K562 (cell line): ENCODE measurements around the gene TBC1D5. TPM values are rescaled to one million over a fixed set of nuclear protein-coding genes. Genes with fewer than 3 reads are reported as not detected.

Experiments
- ATAC-seq: fragments of 200-7000 bp; cut with Tn5 transposase; 3 replicates; pipeline ENCODE4 v1.9.1; 2020; ENCODE audit warnings: moderate library complexity
- BruUV-seq: library from RNA; stranded (reverse); fragments of 400-500 nt; replicated peaks from 2 replicates; lab custom pipeline; 2021; lab: Mats Ljungman, UMichigan
- CTCF ChIA-PET: fragments of 300-600 bp; formaldehyde crosslinking; extraction: SDS; loops from one replicate; lab custom pipeline; 2021; ENCODE audit warnings: low intra/inter-chr PET ratio; lab: Yijun Ruan, JAX
- POLR2A ChIA-PET: fragments of 300-600, 350-650 bp; sonication (Branson Sonifier 250); formaldehyde crosslinking; extraction: SDS; loops from one replicate; lab custom pipeline; 2021; ENCODE audit warnings: antibody characterized with exemption, inconsistent platforms; lab: Yijun Ruan, JAX
- DNase-seq, 4 experiments: peaks; one replicate each; pipeline versions ENCODE4 v3.0.0 to v3.0.0-alpha.2; 2011 to 2018; ENCODE audit warnings: low spot score in 3 of 4, mixed read lengths in 3 of 4; ENCODE audit errors: extremely low read depth in 1 of 4
- FAIRE-seq: peaks from 2 replicates; lab custom pipeline; 2011; peaks lifted over from hg19 to GRCh38; lab: Jason Lieb, UNC
- H2AFZ ChIP-seq: 2 replicates; pipeline ENCODE4 v1.6.0; 2011; ENCODE audit warnings: low read depth, low read length, control low read depth, inconsistent platforms
- H3K27ac ChIP-seq: fragments of 200-600 bp; 3 replicates; pipeline ENCODE4 v1.8.0; 2011; ENCODE audit warnings: low read depth, mild to moderate bottlenecking, control low read depth, inconsistent platforms, low read length, moderate library complexity, mixed read lengths; ENCODE audit errors: extremely low read depth
- H3K27me3 ChIP-seq, 2 experiments: fragments of 300-600 bp in 1 of 2; 2 replicates in 1 of 2; 3 replicates in 1 of 2; pipeline versions ENCODE4 v1.6.0 to v1.8.0; 2011; ENCODE audit warnings: inconsistent platforms in 2 of 2, low read length in 2 of 2, mild to moderate bottlenecking in 1 of 2, mixed read lengths in 1 of 2, moderate library complexity in 1 of 2; ENCODE audit not compliant: control insufficient read depth in 2 of 2, insufficient read depth in 2 of 2
- H3K36me3 ChIP-seq: fragments of 300-600 bp; 3 replicates; pipeline ENCODE4 v1.8.0; 2011; ENCODE audit warnings: mild to moderate bottlenecking, low read length, inconsistent platforms; ENCODE audit not compliant: control insufficient read depth, insufficient read depth
- H3K4me1 ChIP-seq, 2 experiments: fragments of 200-600 bp in 1 of 2; replicated peaks in 1 of 2; 2 replicates in 1 of 2; 3 replicates in 1 of 2; pipeline versions ENCODE4 v1.5.1 to v1.8.0; 2011; ENCODE audit warnings: inconsistent platforms in 2 of 2, low read length in 2 of 2, mild to moderate bottlenecking in 1 of 2, mixed read lengths in 1 of 2, moderate library complexity in 1 of 2; ENCODE audit not compliant: control insufficient read depth in 2 of 2, insufficient read depth in 2 of 2
- H3K4me2 ChIP-seq: 2 replicates; pipeline ENCODE4 v1.6.1; 2011; ENCODE audit warnings: low read length, control low read depth, inconsistent platforms, mixed read lengths; ENCODE audit not compliant: insufficient read depth
- H3K4me3 ChIP-seq: fragments of 200-600 bp; sonication (generic), shearing (Covaris generic); 2 replicates; pipeline ENCODE4 v1.5.1; 2016; ENCODE audit warnings: control low read depth, inconsistent platforms
- H3K79me2 ChIP-seq: fragments of 200-600 bp; 3 replicates; pipeline ENCODE4 v1.8.0; 2011; ENCODE audit warnings: low read length, inconsistent platforms; ENCODE audit not compliant: control insufficient read depth, insufficient read depth
- H3K9ac ChIP-seq, 2 experiments: 2 replicates each; pipeline versions ENCODE4 v1.6.0 to v1.6.1; 2011; ENCODE audit warnings: low read depth in 2 of 2, low read length in 2 of 2, control low read depth in 1 of 2, inconsistent platforms in 1 of 2, mild to moderate bottlenecking in 1 of 2, mixed read lengths in 1 of 2; ENCODE audit not compliant: insufficient read depth in 1 of 2
- H3K9me1 ChIP-seq: one replicate; pipeline ENCODE4 v1.6.0; 2011; ENCODE audit warnings: inconsistent platforms, mild to moderate bottlenecking, low read length, moderate library complexity; ENCODE audit not compliant: control insufficient read depth, insufficient read depth
- H3K9me3 ChIP-seq: replicated peaks from 2 replicates; pipeline ENCODE4 v1.5.1; 2011; ENCODE audit warnings: low read depth, low read length, inconsistent platforms; ENCODE audit not compliant: control insufficient read depth, insufficient read depth
- H4K20me1 ChIP-seq: replicated peaks from 2 replicates; pipeline ENCODE4 v1.6.1; 2011; ENCODE audit warnings: low read length, inconsistent platforms, mixed read lengths; ENCODE audit not compliant: control insufficient read depth, insufficient read depth
- CAMTA2 ChIP-seq: fragments of 250-450 bp; sonication (Bioruptor Pico); conservative IDR thresholded peaks from 2 replicates; pipeline ENCODE4 v1.5.1; 2022
- DACH1 ChIP-seq: fragments of 450-650 bp; IDR thresholded peaks from 2 replicates; pipeline ENCODE4 v1.6.1; 2018; ENCODE audit not compliant: partially characterized antibody
- FUS ChIP-seq: fragments of 200-400 bp; formaldehyde crosslinking; optimal IDR thresholded peaks from 2 replicates; pipeline ENCODE3; 2017; ENCODE audit warnings: low read depth, low read length
- KDM5B ChIP-seq: fragments of 200-600 bp; sonication (generic); IDR thresholded peaks from 2 replicates; pipeline ENCODE4 v1.6.1; 2012; ENCODE audit warnings: low read depth, mild to moderate bottlenecking, moderate library complexity, low read length, control low read depth, inconsistent platforms; ENCODE audit not compliant: insufficient replicate concordance
- KLF10 ChIP-seq: fragments of 250-450 bp; sonication (Bioruptor Pico); IDR thresholded peaks from 2 replicates; pipeline ENCODE4 v1.6.1; 2021; ENCODE audit warnings: matching md5 sums
- OTX1 ChIP-seq: fragments of 450-650 bp; formaldehyde crosslinking; IDR thresholded peaks from 2 replicates; pipeline ENCODE4 v1.4.0; 2022; ENCODE audit warnings: mild to moderate bottlenecking
- PHF21A ChIP-seq: fragments of 450-650 bp; IDR thresholded peaks from 2 replicates; pipeline ENCODE4 v1.6.1; 2017; ENCODE audit warnings: low read depth, borderline replicate concordance
- SMC3 ChIP-seq: conservative IDR thresholded peaks from 2 replicates; pipeline ENCODE4 v1.6.1; 2011; ENCODE audit warnings: low read depth, low read length, improper control_type of control experiment; ENCODE audit not compliant: insufficient read depth
- VEZF1 ChIP-seq: fragments of 200-800 bp; sonication (Bioruptor generic); IDR thresholded peaks from 2 replicates; pipeline ENCODE4 v1.6.1; 2017; ENCODE audit warnings: missing genetic modification characterization, missing compliant biosample characterization
- XRCC3 ChIP-seq: fragments of 450-650 bp; IDR thresholded peaks from 2 replicates; pipeline ENCODE4 v1.6.1; 2017; ENCODE audit warnings: mild to moderate bottlenecking, moderate library complexity
- YBX1 ChIP-seq: fragments of 450-650 bp; IDR thresholded peaks from 2 replicates; pipeline ENCODE4 v1.7.1; 2016; ENCODE audit warnings: mild to moderate bottlenecking
- ZNF12 ChIP-seq: sonication (generic); formaldehyde crosslinking; IDR thresholded peaks from 2 replicates; pipeline ENCODE4 v1.4.0; 2020; ENCODE audit warnings: mild to moderate bottlenecking, missing genetic modification reagents
- ZNF431 ChIP-seq: sonication (generic); formaldehyde crosslinking; IDR thresholded peaks from 2 replicates; pipeline ENCODE4 v1.8.0; 2022; ENCODE audit warnings: mild to moderate bottlenecking, missing genetic modification reagents
- ZNF518B ChIP-seq: fragments of 250-450 bp; sonication (Bioruptor Pico); IDR thresholded peaks from 2 replicates; pipeline ENCODE4 v1.5.0; 2021; ENCODE audit warnings: mild to moderate bottlenecking, moderate library complexity
- WGBS: fragments of 100-300 bp; shearing (Covaris generic); methylation state at CpG from one replicate; pipeline ENCODE4 v1.1.6; 2016; ENCODE audit warnings: low coverage, mixed read lengths; ENCODE audit not compliant: insufficient coverage; ENCODE audit errors: missing lambda C conversion rate; 5-methylcytosine and 5-hydroxymethylcytosine counted together
- in situ Hi-C: fragments of 300-500 bp; cut with MboI; formaldehyde crosslinking; loops from 4 replicates; pipeline ENCODE4 v1.15.0; 2018; ENCODE audit warnings: inconsistent platforms, mixed read lengths
- intact Hi-C: fragments of 100-400 bp; cut with micrococcal nuclease; formaldehyde crosslinking; loops from 2 replicates; pipeline ENCODE4 v1.14.2; 2022
- polyA plus RNA-seq, 8 experiments: library from polyadenylated mRNA; depleted of rRNA in 4 of 8; stranded (reverse) in 5 of 8; unstranded in 3 of 8; fragments of >200 nt; fragmentation: Nextera tagmentation in 2 of 8; fragmentation: Illumina TruSeq in 1 of 8; extraction: Ambion mirVana in 2 of 8; extraction: Trizol in 1 of 8; gene quantifications; 2 replicates each; pipeline versions ENCODE4 v1.2.1 to v1.2.3, GENCODE V29; 2011 to 2014; ENCODE audit warnings: inconsistent platforms in 1 of 8, missing spikeins in 1 of 8
- total RNA-seq, 7 experiments: library from RNA; depleted of rRNA in 6 of 7; stranded (reverse); fragments of >200 nt in 6 of 7; fragmentation: Illumina TruSeq in 2 of 7; extraction: Trizol in 2 of 7; gene quantifications; 2 replicates each; pipeline versions ENCODE4 v1.2.1 to v1.2.3, GENCODE V29; 2011 to 2021; ENCODE audit warnings: low replicate concordance in 1 of 7

TBC1D5 gene
- total and polyA plus RNA-seq, 9 of the 15 experiments (the other 6 are each of a cell fraction or from before 2014, with no cell fraction given), result 2.9 to 38.1 (median 25.6) TPM

- no peak for DNase-seq
- no peaks in the 10 kb centered on the region; a peak in 1 of 5 replicates for H3K27me3 ChIP-seq
- no peak for FAIRE-seq
- BruUV-seq, result no TSS peak
- intact Hi-C loops (no loop called here), in situ Hi-C loops (no loop called here)
- ATAC-seq, result no peak
- no peak overlapping the region; the same call in 1 of the 2 replicates for H2AFZ ChIP-seq
- H3K9me3 ChIP-seq, result no peaks in the 10 kb centered on the region
- no peaks in the 10 kb centered on the region for H3K4me1 ChIP-seq
- ChIA-PET CTCF (no interaction called here), POLR2A (no interaction called here)
- H3K9ac ChIP-seq, result no peak overlapping the region
- no peaks in the 10 kb centered on the region for H4K20me1 ChIP-seq
- H3K4me3 ChIP-seq, result no peak overlapping the region
- H3K27ac ChIP-seq, result no peak overlapping the region
- 0% methylated on average over 8 of the region's 8 CpGs for WGBS
- no peaks in the 10 kb centered on the region for H3K79me2 ChIP-seq
- no peak overlapping the region for H3K4me2 ChIP-seq
- no peaks in the 10 kb centered on the region for H3K9me1 ChIP-seq
- H3K36me3 ChIP-seq, result no peaks in the 10 kb centered on the region
- TF ChIP-seq ZNF431 (CRISPR knock-in tag) (no peak), YBX1 (no peak), KLF10 (CRISPR knock-in tag) (no peak), VEZF1 (CRISPR knock-in tag) (no peak), CAMTA2 (no peak), FUS (no peak), ZNF518B (CRISPR knock-in tag) (no peak), PHF21A (no peak), DACH1 (no peak), OTX1 (CRISPR knock-in tag) (no peak), SMC3 (no peak), XRCC3 (no peak), ZNF12 (CRISPR knock-in tag) (no peak), KDM5B (no peak)
Observed at GRCh38 chr3:17110660-17111396, 631.6 kb downstream of the TBC1D5 start.
